Measurements from ENCODE around the gene ABCG1.

GRCh38 chr21:42312626-42313104, 93.7 kb downstream of the ABCG1 start:
- TF ChIP-seq POLR2A (IDR thresholded peaks at IDR 0.05; ENCODE audit: low read depth, low read length) (no peak), TAF1 (IDR thresholded peaks at IDR 0.05; ENCODE audit: borderline replicate concordance, low read depth, low read length) (no peak)
